Fibroblast of pulmonary artery (primary cell): ENCODE results near the gene UNC5B.

ENCODE experiments used
- DNase-seq: peaks from one replicate; pipeline ENCODE4 v3.0.0-alpha.2; 2010; ENCODE audit warnings: low read depth
- H3K4me3 ChIP-seq: replicated peaks from 2 replicates; pipeline ENCODE4 v1.5.1; 2011; ENCODE audit warnings: low read depth, mild to moderate bottlenecking, control low read depth, low read length, moderate library complexity
- CTCF ChIP-seq: IDR thresholded peaks from 2 replicates; pipeline ENCODE4 v1.5.1; 2011; ENCODE audit warnings: mild to moderate bottlenecking, control low read depth, low read length, inconsistent platforms; ENCODE audit errors: missing control alignments

The UNC5B gene

GRCh38 chr10:71221586-71222202 is 9.3 kb downstream of the UNC5B start:
- TF ChIP-seq CTCF = no peak
- H3K4me3 ChIP-seq = no peak overlapping the region
- no peak for DNase-seq

GRCh38 chr10:71222601-71223346 is 10.4 kb downstream of the UNC5B start:
- no peak overlapping the region for H3K4me3 ChIP-seq
- TF ChIP-seq CTCF = no peak
- no peak for DNase-seq

- DNase-seq = no peak
- no peak for TF ChIP-seq CTCF
- H3K4me3 ChIP-seq = no peak overlapping the region
Observed at GRCh38 chr10:71223347-71224058, 11.1 kb downstream of the UNC5B start.

- no peak for TF ChIP-seq CTCF
- DNase-seq = no peak
Observed at GRCh38 chr10:71225291-71226058, 13.1 kb downstream of the UNC5B start.

GRCh38 chr10:71228875-71229675 is 16.7 kb downstream of the UNC5B start:
- no peak overlapping the region for H3K4me3 ChIP-seq
- DNase-seq = no peak
- no peak for TF ChIP-seq CTCF

More at GRCh38 chr10:71225291-71226058, 13.1 kb downstream of the UNC5B start:
- no peak overlapping the region for H3K4me3 ChIP-seq
